HG02973 (cell line): Measurements from ENCODE around the gene CEP85.
"Not testable (repeated sequence)": the region's sequence is repeated elsewhere in the genome, so short reads cannot be mapped to it uniquely, and the experiment has no call there.

Source experiments
- ATAC-seq: cut with Tn5 transposase; IDR thresholded peaks from one replicate; pipeline ENCODE4 v1.9.1; 2021; ENCODE audit warnings: moderate library complexity; ENCODE audit not compliant: unreplicated experiment

Gene CEP85

GRCh38 chr1:26220199-26220912, 13.6 kb upstream of the CEP85 start:
- ATAC-seq = no peak

GRCh38 chr1:26221094-26221493, 12.9 kb upstream of the CEP85 start:
- no peak for ATAC-seq

- ATAC-seq = no peak
Measured at GRCh38 chr1:26224606-26225005, 9.4 kb upstream of the CEP85 start.

GRCh38 chr1:26225033-26225831, 8.8 kb upstream of the CEP85 start:
- ATAC-seq = no peak

- not testable (repeated sequence) for ATAC-seq
Measured at GRCh38 chr1:26230682-26231081, 3.3 kb upstream of the CEP85 start.

GRCh38 chr1:26234644-26235370, 807 bp downstream of the CEP85 start:
- peak; percentile 10 for ATAC-seq

- ATAC-seq = no peak
Measured at GRCh38 chr1:26237230-26237966, 3.4 kb downstream of the CEP85 start.

- ATAC-seq = no peak
Measured at GRCh38 chr1:26239936-26240335, 5.9 kb downstream of the CEP85 start.

- no peak for ATAC-seq
Measured at GRCh38 chr1:26252718-26253117, 18.7 kb downstream of the CEP85 start.

GRCh38 chr1:26254404-26254803, 20.4 kb downstream of the CEP85 start:
- ATAC-seq = no peak

GRCh38 chr1:26257222-26257621, 23.2 kb downstream of the CEP85 start:
- ATAC-seq = no peak

- no peak for ATAC-seq
Measured at GRCh38 chr1:26259005-26259404, 25.0 kb downstream of the CEP85 start.

- no peak for ATAC-seq
Measured at GRCh38 chr1:26259578-26259977, 25.6 kb downstream of the CEP85 start.

GRCh38 chr1:26263212-26263611, 29.2 kb downstream of the CEP85 start:
- ATAC-seq = no peak

- ATAC-seq = no peak
Measured at GRCh38 chr1:26265405-26265804, 31.4 kb downstream of the CEP85 start.

- no peak for ATAC-seq
Measured at GRCh38 chr1:26268290-26269197, 34.5 kb downstream of the CEP85 start.

GRCh38 chr1:26269198-26269550, 35.2 kb downstream of the CEP85 start:
- ATAC-seq = no peak

GRCh38 chr1:26274801-26275425, 40.9 kb downstream of the CEP85 start:
- ATAC-seq = no peak

- peak; percentile 33 for ATAC-seq
Measured at GRCh38 chr1:26275580-26276431, 41.8 kb downstream of the CEP85 start.
